CD4-positive, alpha-beta T cell treated with Interleukin-4 for 4 hours (primary cell): Measurements from ENCODE around the gene VWA5B1.

Experiments used
- DNase-seq: peaks from one replicate; pipeline ENCODE4 v3.0.0-alpha.2; 2020

VWA5B1 gene

GRCh38 chr1:20368866-20369470, 78.3 kb downstream of the VWA5B1 start:
- DNase-seq: no peak

- DNase-seq: no peak
Observed at GRCh38 chr1:20370698-20371097, 80.0 kb downstream of the VWA5B1 start.

GRCh38 chr1:20371411-20371810, 80.7 kb downstream of the VWA5B1 start:
- DNase-seq: no peak

- no peak for DNase-seq
Observed at GRCh38 chr1:20371883-20372282, 81.2 kb downstream of the VWA5B1 start.

GRCh38 chr1:20372676-20373075, 82.0 kb downstream of the VWA5B1 start:
- no peak for DNase-seq

GRCh38 chr1:20373286-20373685, 82.6 kb downstream of the VWA5B1 start:
- DNase-seq: no peak

- DNase-seq: no peak
Observed at GRCh38 chr1:20373764-20374163, 83.1 kb downstream of the VWA5B1 start.

GRCh38 chr1:20375563-20375962, 84.9 kb downstream of the VWA5B1 start:
- DNase-seq: no peak

GRCh38 chr1:20376171-20376570, 85.5 kb downstream of the VWA5B1 start:
- no peak for DNase-seq

GRCh38 chr1:20376880-20377494, 86.3 kb downstream of the VWA5B1 start:
- DNase-seq: peak; percentile 30

GRCh38 chr1:20377516-20378270, 87.0 kb downstream of the VWA5B1 start:
- no peak for DNase-seq

- DNase-seq: no peak
Observed at GRCh38 chr1:20379075-20379474, 88.4 kb downstream of the VWA5B1 start.

- no peak for DNase-seq
Observed at GRCh38 chr1:20380175-20380574, 89.5 kb downstream of the VWA5B1 start.

- DNase-seq: no peak
Observed at GRCh38 chr1:20380616-20381035, 90.0 kb downstream of the VWA5B1 start.

GRCh38 chr1:20381045-20381641, 90.5 kb downstream of the VWA5B1 start:
- no peak for DNase-seq

GRCh38 chr1:20381961-20382360, 91.3 kb downstream of the VWA5B1 start:
- DNase-seq: no peak

GRCh38 chr1:20382711-20383110, 92.0 kb downstream of the VWA5B1 start:
- no peak for DNase-seq

GRCh38 chr1:20383631-20384030, 93.0 kb downstream of the VWA5B1 start:
- no peak for DNase-seq

- DNase-seq: no peak
Observed at GRCh38 chr1:20385630-20386029, 95.0 kb downstream of the VWA5B1 start.

- no peak for DNase-seq
Observed at GRCh38 chr1:20386323-20387081, 95.8 kb downstream of the VWA5B1 start.

GRCh38 chr1:20389571-20389970, 98.9 kb downstream of the VWA5B1 start:
- DNase-seq: no peak

GRCh38 chr1:20390589-20391331, 100.1 kb downstream of the VWA5B1 start:
- no peak for DNase-seq
